GM21786 (cell line): ENCODE data around the gene SUPV3L1.
"Not testable (repeated sequence)": the region's sequence is repeated elsewhere in the genome, so short reads cannot be mapped to it uniquely, and the experiment has no call there.

ENCODE experiments used
- ATAC-seq: cut with Tn5 transposase; IDR thresholded peaks from one replicate; pipeline ENCODE4 v1.9.1; 2021; ENCODE audit not compliant: unreplicated experiment

SUPV3L1 gene

DNA sequence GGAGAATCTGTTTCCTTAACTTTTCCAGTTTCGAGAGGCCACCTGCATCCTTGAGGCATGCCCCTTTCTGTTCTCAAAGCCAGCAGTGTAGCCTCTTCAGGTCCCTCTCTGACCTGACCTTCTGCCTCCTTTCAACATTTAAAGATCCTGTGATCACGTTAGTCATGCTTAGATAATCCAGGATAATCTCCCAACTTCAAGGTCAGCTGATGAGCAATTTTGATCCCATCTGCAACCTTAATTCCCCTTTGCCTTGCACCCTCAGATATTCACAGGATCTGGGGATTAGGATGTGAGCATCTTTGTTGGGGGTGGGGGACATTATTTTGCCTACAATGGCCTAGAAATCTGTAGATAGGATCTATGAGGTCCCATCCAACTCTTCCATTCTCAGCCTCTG lies 48.1 kb downstream of the SUPV3L1 start:
- no peak for ATAC-seq

DNA sequence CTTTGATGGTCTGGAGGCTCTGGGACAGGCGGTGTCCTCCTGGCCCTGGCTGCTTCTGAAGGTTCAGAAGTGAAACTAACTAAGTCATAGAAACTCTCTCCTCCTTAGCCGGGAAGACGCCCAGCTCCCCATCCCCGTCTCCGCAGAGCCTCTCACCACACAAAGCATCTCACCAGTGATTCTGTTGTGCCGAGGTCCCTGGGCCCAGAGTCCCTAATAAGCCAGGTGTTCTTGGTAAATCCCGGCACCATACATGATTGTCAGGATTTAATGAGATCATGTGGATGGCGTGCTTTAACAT lies 49.5 kb downstream of the SUPV3L1 start:
- no peak for ATAC-seq

DNA sequence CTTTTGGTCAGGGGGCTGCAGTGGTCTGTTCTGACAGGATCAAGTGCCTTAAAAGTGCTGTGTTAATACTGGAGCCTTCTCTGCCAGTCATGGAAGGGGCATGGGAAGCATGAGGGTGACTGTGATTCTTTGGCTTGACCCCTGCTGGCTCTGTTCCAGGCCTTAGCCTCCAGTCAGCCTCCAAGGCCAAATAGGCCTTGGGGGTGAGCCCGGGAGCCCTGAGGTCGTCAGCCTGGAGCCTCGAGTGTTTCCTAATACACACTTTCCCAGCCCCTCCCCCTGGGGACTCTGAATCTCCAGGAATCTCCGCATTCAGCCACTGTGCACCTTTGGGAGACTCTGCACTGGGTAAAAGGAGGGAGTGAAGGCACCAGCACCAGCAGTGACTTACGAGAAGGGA lies 50.1 kb downstream of the SUPV3L1 start:
- no peak for ATAC-seq

DNA sequence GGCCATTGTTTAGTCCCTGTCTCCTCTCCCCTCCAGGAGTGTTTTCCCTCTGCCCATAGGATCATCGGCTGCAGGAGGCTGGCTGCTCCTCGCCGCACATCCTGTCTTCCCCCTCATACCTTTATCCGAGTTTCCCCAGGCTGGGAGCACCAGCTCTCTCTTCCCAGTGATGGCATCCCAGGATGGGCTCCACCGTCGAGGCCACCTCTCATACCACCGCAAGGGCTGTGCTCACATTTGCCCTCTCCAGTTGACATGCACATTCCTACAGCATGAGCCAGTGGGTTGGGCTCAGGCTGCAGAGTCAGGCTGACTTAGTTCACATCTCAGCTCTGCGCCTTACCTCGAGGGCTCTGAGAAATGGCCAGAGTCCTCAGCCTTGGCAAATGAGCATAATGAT lies 52.2 kb downstream of the SUPV3L1 start:
- ATAC-seq = no peak

GRCh38 chr10:69232736-69233480 lies 52.9 kb downstream of the SUPV3L1 start:
- no peak for ATAC-seq

DNA sequence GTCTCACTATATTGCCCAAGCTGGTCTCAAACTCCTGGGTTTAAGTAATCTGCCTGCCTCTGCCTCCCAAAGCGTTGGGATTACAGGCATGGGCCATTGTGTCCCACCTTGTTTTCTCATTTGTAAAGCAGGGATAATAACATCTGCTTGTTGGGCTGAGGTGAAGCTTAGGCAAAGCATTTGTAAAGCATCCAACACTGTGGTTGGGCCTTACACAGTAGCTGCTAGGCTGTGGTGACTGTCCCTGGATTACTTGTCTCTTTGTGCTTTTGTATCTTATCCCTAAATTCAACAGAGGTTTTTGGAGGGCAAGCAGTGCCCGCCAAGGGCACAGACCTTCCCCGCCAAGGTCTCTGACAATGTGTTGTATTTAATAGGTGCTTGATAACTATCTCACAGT lies 54.4 kb downstream of the SUPV3L1 start:
- ATAC-seq = no peak

DNA sequence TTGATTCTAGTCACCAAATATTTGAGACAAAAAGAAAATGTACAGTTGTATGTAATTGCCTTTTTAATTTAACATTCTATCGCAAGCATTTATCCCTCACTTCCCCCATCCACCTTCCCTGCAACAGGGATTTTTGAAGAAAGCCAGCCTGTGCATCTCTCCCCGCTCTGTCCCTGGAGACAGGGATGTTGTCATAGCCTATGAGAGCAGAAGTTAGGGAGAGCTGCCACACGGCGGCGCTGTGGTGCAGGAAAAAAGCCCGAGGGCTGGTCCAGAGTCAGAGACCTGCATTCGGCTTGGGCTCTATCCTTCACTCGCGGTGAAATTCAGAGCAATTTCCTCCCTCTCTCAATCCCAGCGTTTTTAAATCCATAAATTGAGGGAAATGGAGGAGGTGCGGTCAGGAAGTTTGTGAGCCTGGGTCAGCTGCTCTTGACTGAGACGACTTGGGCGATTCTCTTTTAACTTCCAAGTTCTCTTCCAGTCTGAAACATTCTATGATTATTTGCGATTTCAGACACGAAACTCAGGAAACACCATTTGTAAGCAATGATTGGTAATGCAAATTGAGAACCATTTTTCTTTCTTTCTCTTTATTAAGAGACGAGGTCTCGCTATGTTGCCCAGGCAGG lies 57.6 kb downstream of the SUPV3L1 start:
- ATAC-seq = peak; percentile 94

- ATAC-seq = no peak
Measured at GRCh38 chr10:69239136-69239535, 59.1 kb downstream of the SUPV3L1 start.

DNA sequence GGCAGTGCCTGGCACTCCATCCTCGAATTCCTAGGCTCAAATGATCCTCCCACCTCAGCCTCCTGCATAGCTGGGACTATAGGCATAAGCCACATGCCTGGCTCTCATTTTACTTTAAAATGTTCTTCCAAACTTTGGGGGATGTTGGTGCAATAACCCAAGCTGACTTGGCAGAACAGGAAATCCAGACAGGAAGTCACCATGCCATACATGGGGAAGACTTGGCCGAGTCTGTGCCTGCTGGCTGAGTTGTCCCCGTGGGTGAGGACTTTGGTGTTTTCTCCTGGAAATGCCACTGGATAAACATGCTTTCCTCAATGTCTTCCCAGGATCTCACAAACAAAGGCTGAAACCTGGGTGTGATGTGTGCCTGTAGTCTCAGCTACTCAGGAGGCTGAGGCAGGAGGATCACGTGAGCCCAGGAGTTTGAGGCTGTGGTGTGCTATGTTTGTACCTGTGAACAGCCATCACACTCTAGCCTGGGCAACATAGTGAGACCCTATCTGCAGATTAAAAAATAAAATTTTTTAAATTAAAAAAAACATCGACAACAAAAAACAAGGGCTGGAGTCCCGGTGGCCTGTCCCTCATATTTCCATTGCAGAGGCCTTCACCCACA lies 59.9 kb downstream of the SUPV3L1 start:
- ATAC-seq = no peak

- ATAC-seq = no peak
Measured at GRCh38 chr10:69240455-69240854, 60.4 kb downstream of the SUPV3L1 start.

- no peak for ATAC-seq
Measured at GRCh38 chr10:69241575-69241974, 61.5 kb downstream of the SUPV3L1 start.

- ATAC-seq = no peak
Measured at GRCh38 chr10:69242040-69242851, 62.2 kb downstream of the SUPV3L1 start.

GRCh38 chr10:69242852-69243212 lies 62.8 kb downstream of the SUPV3L1 start:
- ATAC-seq = no peak

DNA sequence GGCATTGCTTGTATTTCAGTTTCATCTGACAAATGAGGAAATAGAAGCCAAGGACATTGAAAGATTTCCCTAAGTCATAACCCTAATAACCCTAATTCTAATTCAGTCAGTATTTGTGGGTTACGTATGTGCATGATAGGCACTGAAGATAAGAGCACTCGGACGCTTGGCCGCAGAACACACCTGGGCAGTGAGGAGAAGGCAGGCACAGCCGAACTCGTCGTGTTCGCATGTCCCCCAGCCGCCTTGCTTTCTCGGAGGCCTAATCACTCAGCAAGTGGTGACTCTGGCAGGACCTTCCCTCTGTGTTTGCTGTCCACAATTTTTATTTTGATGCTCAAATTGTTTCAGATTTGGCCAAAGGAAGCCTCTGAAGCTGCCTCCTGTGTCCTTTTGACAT lies 63.8 kb downstream of the SUPV3L1 start:
- no peak for ATAC-seq

DNA sequence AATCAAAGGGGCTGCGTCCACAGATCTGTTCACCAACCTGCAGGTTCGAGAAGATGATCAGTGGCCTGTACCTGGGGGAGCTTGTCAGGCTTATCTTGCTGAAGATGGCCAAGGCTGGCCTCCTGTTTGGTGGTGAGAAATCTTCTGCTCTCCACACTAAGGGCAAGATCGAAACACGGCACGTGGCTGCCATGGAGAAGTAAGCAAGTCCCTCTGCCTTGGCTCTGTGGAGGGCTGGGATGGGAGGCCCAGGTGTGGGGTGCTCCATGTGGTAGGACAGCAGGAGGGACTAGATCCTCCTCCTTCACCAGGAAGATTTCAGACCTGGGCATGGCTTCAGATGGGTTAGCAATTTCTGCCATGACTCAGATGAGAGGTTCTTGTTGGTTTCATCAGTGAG lies 66.0 kb downstream of the SUPV3L1 start:
- ATAC-seq = no peak

DNA sequence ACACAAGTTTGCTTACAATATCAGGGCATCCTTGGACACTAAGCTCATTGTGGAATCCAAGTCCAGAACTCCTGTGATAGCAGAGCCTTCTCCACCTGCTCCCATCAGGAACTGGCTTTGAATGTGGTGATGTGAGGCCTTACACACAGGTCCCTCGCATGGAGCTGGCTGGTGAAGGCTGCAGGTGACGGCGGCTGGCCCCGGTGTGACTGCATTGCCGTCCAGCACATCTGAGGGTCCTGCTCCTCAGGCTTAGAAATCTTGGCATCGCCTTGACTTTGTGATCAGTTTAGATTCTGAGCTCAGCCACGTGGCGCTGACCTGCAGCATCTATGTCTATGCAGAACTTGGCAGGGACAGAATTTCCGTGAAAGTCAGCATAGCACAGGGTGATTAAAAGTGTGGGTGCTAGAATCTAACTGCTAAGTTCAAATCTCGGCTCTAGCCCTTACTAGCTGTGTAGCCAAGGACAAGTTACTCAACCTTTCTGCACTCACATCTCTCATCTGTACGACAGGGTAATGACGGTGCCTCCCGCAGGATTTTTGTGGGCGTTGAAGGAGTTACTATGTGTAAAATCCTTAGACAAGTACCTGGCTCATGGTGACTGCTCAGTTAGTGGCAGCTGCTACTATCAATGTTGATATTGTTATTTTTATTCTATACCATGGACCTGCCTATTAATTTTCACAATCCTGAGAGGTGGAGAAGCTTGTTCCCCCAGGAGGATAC lies 66.7 kb downstream of the SUPV3L1 start:
- ATAC-seq = no peak

DNA sequence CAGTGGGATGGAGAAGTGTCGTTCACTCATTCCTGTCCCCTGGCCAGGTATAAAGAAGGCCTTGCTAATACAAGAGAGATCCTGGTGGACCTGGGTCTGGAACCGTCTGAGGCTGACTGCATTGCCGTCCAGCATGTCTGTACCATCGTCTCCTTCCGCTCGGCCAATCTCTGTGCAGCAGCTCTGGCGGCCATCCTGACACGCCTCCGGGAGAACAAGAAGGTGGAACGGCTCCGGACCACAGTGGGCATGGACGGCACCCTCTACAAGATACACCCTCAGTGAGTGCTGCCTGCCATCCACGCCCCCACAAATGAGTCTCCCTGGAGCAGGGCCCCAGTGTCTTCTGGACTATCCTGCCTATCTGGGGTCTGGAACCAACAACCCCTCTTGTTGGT lies 67.3 kb downstream of the SUPV3L1 start:
- ATAC-seq = no peak

DNA sequence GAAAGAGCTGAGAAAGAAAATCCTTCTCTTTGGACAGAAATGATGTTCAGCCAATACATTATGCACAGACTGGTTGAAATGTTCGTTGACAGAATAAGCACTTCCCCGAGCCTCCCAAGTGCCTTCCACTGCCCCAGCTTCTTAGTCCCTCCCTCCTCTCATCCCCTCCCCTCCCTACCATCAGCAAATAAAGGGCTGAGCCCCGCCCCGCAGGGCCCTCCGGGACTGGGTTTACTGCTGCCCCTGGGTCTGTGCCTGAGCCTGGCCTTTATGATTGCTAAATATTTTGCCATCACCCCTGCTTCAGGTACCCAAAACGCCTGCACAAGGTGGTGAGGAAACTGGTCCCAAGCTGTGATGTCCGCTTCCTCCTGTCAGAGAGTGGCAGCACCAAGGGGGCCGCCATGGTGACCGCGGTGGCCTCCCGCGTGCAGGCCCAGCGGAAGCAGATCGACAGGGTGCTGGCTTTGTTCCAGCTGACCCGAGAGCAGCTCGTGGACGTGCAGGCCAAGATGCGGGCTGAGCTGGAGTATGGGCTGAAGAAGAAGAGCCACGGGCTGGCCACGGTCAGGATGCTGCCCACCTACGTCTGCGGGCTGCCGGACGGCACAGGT lies 68.2 kb downstream of the SUPV3L1 start:
- ATAC-seq = no peak

DNA sequence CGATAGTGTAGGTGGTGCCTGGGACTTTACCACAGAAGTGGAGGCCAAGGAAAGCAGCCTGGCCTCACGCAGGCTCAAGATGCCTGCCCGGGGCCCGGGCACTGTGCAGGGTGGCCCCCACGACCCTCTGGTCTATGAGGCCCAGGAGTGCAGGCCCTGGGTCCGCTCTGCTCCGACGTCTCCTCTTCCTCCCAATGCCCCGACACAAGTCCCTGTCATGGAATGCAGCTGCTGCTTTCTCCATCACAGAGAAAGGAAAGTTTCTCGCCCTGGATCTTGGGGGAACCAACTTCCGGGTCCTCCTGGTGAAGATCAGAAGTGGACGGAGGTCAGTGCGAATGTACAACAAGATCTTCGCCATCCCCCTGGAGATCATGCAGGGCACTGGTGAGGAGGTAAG lies 70.0 kb downstream of the SUPV3L1 start:
- ATAC-seq = no peak

DNA sequence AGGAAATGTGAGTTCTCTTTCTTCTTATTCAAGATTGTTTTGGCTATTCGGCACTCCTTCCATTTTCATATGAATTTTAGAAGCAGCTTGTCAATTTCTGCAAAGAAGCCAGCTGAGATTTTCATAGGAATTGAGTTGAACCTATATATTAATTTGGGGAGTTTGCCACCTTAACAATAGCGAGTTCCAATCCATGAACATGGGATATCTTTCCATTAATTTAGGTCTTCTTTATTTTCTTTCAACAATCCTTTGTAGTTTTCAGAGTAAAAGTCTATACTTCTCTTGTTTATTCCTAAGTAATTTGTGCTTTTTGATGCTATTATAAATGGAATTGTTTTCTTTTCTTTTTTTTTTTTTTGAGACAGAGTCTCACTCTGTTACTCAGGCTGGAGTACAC lies 71.4 kb downstream of the SUPV3L1 start:
- ATAC-seq = not testable (repeated sequence)

- no peak for ATAC-seq
Measured at GRCh38 chr10:69253171-69253570, 73.1 kb downstream of the SUPV3L1 start.
